ENCODE measurements around the gene GRIP1. TPM values are rescaled to one million over a fixed set of nuclear protein-coding genes. Genes with fewer than 3 reads are reported as not detected.

GRIP1 gene
- total RNA-seq, 3 donors from 2014 or later: 6.6 to 22.8 (median 12.8) TPM

DNA sequence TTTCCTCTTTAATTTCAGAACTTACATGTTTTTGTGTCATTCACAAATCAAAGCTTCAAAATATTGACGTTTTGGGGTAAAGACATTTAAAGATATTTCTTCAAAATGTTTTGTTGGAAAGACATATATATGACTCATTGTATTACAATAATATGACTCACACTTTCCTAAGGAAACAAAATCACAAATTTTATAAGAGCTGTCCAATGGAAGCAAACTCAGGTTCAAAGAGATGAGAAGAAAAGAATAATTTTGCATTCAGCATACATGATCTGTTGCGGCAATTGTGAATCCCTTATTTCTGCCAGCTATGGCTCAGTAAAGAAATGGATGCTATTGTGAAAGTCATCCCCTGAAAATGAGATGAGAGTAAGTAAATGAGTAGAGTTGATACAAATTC is 82.7 kb downstream of the GRIP1 start:
- H3K9me3 ChIP-seq: no peaks in the 10 kb centered on the region
- H3K4me3 ChIP-seq: no peak overlapping the region
- TF ChIP-seq, protein P1, sequence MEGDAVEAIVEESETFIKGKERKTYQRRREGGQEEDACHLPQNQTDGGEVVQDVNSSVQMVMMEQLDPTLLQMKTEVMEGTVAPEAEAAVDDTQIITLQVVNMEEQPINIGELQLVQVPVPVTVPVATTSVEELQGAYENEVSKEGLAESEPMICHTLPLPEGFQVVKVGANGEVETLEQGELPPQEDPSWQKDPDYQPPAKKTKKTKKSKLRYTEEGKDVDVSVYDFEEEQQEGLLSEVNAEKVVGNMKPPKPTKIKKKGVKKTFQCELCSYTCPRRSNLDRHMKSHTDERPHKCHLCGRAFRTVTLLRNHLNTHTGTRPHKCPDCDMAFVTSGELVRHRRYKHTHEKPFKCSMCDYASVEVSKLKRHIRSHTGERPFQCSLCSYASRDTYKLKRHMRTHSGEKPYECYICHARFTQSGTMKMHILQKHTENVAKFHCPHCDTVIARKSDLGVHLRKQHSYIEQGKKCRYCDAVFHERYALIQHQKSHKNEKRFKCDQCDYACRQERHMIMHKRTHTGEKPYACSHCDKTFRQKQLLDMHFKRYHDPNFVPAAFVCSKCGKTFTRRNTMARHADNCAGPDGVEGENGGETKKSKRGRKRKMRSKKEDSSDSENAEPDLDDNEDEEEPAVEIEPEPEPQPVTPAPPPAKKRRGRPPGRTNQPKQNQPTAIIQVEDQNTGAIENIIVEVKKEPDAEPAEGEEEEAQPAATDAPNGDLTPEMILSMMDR (IDR thresholded peaks at IDR 0.05): no peak
- no peaks in the 10 kb centered on the region for H3K36me3 ChIP-seq (ENCODE audit: low read depth)
- no peak for DNase-seq
- ATAC-seq: no peak
- intact Hi-C loops (cut with DNase I, micrococcal nuclease): no loop called here
- no peaks in the 10 kb centered on the region for H3K4me1 ChIP-seq (ENCODE audit: low read depth)

DNA sequence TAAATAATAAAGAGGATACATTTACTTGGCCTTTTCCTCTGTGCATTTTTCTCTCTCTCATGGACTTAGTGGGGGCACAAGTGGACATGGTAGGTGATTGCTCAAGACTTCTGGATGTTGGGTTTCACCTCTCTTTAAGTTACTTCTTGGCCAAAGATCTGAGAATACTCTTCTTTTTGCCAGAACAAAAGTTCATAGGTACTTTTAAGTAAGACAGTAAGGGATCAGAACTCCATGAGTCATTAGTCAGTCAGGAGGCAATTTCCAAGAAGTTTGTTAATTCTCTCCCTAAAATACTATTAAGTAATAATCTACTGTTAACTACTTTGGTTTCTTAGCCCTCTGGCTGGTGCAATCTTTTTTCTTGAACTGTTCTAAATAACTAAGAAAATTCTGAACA is 84.2 kb downstream of the GRIP1 start:
- ATAC-seq: no peak
- Histone ChIP-seq H3K36me3 (ENCODE audit: low read depth) (no peaks in the 10 kb centered on the region), H3K4me3 (no peak overlapping the region), H3K9me3 (no peaks in the 10 kb centered on the region), H3K4me1 (ENCODE audit: low read depth) (no peaks in the 10 kb centered on the region)
- intact Hi-C loops (cut with DNase I, micrococcal nuclease): no loop called here
- TF ChIP-seq, protein P1 (IDR thresholded peaks at IDR 0.05): no peak
- no peak for DNase-seq

DNA sequence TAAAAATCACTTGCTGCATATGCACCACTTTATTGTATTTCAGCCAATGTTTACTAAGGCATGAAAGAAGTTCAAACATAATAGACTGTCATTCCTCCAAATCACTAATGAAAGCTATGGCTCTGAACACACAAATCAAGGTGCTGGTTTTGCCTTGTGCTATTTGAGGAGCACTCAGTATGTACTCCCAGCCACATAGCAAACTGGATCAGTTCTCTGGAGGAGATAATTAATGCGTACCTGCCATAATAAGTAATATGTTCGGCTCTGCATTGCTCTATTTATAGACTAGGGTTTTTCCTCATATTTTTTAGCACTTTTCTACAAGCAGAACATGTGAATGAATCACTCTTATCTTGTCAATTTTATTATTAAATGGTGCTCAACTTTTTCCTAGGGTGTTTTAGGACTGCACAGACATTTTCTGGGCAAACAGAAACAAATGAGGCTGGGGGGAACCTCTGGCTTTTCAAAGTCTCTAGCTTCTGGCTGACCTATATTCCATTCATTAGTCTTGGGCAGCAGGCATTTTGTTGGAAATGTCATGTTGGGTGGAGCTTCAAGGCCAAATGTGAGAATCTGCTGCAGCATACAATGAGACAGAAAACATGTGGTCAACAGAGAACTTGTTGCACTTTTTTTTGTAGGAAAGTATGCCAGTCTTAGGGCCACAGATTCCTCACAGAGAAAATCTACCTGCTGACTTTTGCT is 88.4 kb downstream of the GRIP1 start:
- TF ChIP-seq, protein P1 (IDR thresholded peaks at IDR 0.05): no peak
- no peaks in the 10 kb centered on the region for H3K9me3 ChIP-seq
- DNase-seq (no peak), ATAC-seq (no peak)
- intact Hi-C loops (cut with DNase I, micrococcal nuclease): no loop called here
- H3K4me3 ChIP-seq: no peak overlapping the region
- H3K36me3 ChIP-seq (ENCODE audit: low read depth): no peaks in the 10 kb centered on the region
- H3K4me1 ChIP-seq (ENCODE audit: low read depth): no peaks in the 10 kb centered on the region

DNA sequence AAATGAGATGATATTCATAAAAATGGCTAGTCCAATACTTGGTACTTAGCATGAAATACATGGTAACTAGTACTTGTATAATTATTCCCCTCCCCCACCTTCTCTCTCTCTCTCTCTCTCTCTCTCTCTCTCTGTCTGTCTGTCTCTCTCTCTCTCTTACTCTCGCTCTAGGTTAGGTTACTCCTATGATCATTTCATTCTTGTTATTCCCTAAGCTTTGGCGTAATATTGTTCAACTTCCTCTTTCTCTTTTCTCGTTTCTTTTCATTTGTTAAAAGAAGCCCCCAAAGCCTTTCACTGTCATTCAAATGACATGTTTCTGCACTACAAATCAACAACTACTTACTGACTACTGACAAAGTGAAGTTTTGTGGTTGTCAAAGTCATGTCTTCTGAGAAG is 89.8 kb downstream of the GRIP1 start:
- no peak for ATAC-seq
- intact Hi-C loops (cut with DNase I, micrococcal nuclease): no loop called here
- Histone ChIP-seq H3K4me3 (no peak overlapping the region), H3K9me3 (no peaks in the 10 kb centered on the region), H3K36me3 (ENCODE audit: low read depth) (no peaks in the 10 kb centered on the region), H3K4me1 (ENCODE audit: low read depth) (no peaks in the 10 kb centered on the region)
- TF ChIP-seq, protein P1 (IDR thresholded peaks at IDR 0.05): no peak
- DNase-seq: no peak

DNA sequence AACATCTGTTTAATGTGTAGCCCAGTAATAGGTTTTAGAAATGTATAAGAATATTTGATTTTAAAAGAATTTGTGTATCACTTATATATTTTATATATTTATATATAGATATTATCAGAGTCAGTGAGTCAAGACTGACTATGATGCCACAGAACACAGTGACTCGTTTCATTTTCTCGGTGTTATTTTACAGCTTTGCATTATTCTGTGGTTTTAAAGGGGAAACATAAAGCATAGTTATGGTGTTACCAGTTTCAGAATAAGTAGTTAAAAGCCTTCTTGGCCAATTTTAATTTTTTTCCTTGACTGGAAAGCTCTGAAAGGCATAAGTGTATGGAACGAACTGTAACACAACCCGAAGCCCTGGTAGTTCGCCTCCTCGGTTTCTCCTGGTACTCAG is 91.0 kb downstream of the GRIP1 start:
- Histone ChIP-seq H3K4me3 (no peak overlapping the region), H3K36me3 (ENCODE audit: low read depth) (no peaks in the 10 kb centered on the region), H3K9me3 (no peaks in the 10 kb centered on the region), H3K4me1 (ENCODE audit: low read depth) (no peaks in the 10 kb centered on the region)
- intact Hi-C loops (cut with DNase I, micrococcal nuclease): no loop called here
- ATAC-seq: no peak
- TF ChIP-seq, protein P1 (IDR thresholded peaks at IDR 0.05): no peak
- DNase-seq: no peak

DNA sequence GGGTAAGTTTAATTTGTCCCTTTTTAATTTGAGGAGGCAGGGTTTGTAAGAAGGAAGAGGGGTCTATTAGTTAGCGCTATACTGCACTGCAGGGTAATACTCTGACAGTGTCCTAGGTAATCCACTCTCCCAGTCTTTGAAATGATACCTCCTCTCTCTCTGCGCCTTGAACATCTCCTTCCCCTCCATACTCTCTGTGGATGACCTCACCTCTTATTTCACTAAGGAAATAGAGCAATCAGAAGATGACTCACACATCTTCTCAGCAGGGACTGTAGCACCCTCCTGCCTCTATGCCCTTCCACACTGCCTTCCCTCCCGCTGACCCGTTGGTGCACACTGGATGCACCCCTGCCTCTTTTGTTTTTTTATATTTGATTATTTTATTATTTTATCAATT is 94.2 kb downstream of the GRIP1 start:
- DNase-seq (no peak), ATAC-seq (no peak)
- TF ChIP-seq, protein P1 (IDR thresholded peaks at IDR 0.05): no peak
- Histone ChIP-seq H3K4me1 (ENCODE audit: low read depth) (no peaks in the 10 kb centered on the region), H3K36me3 (ENCODE audit: low read depth) (no peaks in the 10 kb centered on the region), H3K4me3 (no peak overlapping the region), H3K9me3 (no peaks in the 10 kb centered on the region)
- intact Hi-C loops (cut with DNase I, micrococcal nuclease): no loop called here
